GM18870 (cell line): ENCODE data around the gene DAB1.
A peak's percentile ranks its signal among the peaks of the same experiment; 100 is the strongest.

Experiments used
- ATAC-seq: cut with Tn5 transposase; IDR thresholded peaks from one replicate; pipeline ENCODE4 v1.9.1; 2021; ENCODE audit warnings: moderate library complexity; ENCODE audit not compliant: unreplicated experiment

The DAB1 gene

DNA sequence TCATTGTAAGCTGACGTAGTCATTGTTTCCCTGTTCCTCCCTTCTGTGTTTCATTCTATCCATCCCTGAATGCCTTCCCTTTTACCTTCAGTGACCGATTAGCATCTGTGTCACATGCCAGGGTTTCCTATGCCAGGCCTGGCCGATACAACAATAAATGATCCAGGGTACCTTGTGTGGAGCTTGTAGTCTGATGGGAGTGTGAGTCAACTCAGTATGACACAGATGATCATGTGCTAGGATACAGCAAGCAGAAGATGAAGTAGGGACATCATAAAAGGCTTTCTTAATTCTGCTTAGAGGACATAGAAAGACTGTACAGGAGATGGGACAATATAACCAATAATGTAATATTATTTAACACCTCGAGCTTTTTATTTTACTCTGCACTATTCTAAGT lies 294.0 kb downstream of the DAB1 start:
- no peak for ATAC-seq

DNA sequence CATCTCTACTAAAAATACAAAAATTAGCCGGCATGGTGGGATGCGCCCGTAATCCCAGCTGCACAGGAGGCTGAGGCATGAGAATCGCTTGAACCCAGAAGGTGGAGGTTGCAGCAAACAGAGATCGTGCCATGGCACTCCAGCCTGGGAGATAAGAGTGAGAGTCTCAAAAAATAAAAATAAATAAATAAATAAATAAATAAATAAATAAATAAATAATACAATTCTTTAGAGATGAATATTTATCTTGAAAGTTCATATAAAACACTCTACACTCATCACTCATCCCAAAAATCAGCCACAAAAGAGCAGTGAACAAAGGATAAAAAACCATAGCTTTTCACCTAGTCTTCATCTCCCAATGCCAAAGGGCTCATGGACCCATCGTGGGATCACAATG lies 295.9 kb downstream of the DAB1 start:
- no peak for ATAC-seq

GRCh38 chr1:57124768-57125446 lies 299.0 kb downstream of the DAB1 start:
- ATAC-seq, result peak; percentile 69

GRCh38 chr1:57124170-57124569 lies 299.7 kb downstream of the DAB1 start:
- ATAC-seq, result no peak

DNA sequence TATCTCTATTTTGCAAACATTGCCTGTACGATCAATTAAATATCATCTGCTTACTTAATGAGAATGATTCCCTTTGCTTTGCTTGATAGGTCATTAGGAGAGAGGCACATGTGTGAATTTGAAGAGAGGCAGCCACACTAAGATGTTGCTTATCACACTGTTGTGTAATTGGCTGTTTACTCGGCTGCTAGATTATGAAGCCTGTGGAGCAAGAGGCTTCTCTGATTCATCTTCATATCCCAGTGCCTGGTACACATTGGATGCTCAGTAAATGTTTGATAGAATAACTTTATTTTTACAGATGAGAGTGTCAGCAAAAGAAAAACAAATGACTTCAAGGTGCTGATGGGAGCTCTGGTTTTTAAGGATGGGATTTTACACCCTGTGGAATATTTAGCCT lies 301.8 kb downstream of the DAB1 start:
- no peak for ATAC-seq

- no peak for ATAC-seq
These were observed 304.8 kb downstream of the DAB1 start for GRCh38 chr1:57118948-57119603.

DNA sequence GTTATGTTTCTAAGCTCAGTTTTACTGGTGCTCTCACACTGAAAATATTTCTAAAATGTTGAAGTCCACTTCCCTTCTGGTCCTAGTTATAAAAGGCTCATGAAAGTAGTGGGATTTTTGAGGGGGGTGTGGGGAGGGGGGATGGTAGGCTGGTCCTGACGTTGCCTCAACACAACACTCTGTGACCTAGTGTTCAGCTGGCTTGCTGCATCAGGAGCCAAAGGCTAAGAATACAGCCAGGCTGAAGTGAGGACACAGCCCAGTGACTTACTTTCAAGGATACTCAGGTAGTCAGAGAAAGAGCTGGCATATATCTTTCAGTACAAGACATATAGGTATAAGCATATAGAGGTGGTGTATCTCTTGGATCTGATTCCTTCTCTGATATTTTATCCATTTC lies 306.1 kb downstream of the DAB1 start:
- no peak for ATAC-seq

DNA sequence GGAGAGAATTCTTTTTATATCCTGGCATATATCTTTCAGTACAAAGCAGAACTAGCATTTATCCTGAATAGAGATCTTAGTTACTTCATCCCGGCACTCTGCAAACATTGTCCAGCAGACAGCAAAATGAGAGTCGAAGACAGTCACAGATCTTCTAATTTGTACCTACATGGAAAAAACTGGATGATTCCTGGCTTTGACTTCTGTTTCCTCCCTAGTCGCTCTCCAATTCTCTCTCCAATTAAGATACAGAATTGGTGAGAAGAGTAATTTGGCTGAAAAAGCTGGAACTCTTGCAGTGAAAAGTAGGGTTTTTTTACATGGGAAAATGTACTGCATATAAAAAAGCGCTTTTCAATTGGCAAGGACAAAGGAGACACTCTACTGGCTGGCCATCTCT lies 307.0 kb downstream of the DAB1 start:
- no peak for ATAC-seq

GRCh38 chr1:57115030-57115614 lies 308.7 kb downstream of the DAB1 start:
- no peak for ATAC-seq

GRCh38 chr1:57112148-57112547 lies 311.7 kb downstream of the DAB1 start:
- no peak for ATAC-seq

- ATAC-seq, result no peak
These were observed 312.7 kb downstream of the DAB1 start for GRCh38 chr1:57111175-57111574.

GRCh38 chr1:57109883-57110282 lies 314.0 kb downstream of the DAB1 start:
- no peak for ATAC-seq

- ATAC-seq, result no peak
These were observed 314.6 kb downstream of the DAB1 start for GRCh38 chr1:57109247-57109646.

GRCh38 chr1:57106296-57106695 lies 317.6 kb downstream of the DAB1 start:
- ATAC-seq, result no peak

GRCh38 chr1:57102561-57103326 lies 321.1 kb downstream of the DAB1 start:
- ATAC-seq, result no peak

GRCh38 chr1:57101209-57101608 lies 322.7 kb downstream of the DAB1 start:
- no peak for ATAC-seq

DNA sequence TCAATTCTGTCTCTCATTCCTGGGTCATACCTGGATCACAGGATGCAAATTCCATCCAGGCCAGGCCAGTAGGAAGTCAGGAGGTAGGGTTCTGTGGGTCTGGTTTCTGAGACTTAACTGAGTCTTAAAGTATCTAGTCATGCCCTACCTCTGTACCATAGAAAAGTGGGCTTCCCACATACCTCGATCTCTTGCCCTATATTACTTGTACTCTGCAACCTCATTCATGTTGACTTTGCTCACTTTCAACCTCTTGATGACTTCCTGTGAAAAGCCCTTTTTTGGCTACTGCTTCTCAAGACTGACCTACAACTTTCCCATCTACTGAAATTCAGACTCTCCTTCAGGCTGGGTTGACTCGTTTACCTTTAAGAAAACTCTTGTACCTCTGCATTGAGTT lies 329.1 kb downstream of the DAB1 start:
- ATAC-seq, result no peak

DNA sequence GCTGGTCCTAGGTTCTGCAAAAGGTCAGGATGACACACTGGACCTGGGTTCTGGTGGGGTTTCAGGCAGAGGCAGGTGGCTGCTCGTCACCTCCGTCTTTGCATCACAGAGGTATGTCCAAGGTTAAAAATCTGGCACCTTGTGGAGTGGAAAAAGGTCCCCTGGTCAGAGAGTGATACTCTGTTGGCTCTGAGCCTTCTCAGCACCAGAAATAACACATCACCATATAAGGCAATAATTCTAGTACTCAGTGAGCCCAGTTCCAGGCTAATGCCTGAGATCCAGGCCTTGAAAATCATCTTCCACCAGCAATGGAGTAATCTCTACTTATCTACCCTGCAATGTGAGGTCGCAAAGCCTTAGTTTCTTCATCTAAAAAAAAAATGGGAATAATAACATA lies 330.7 kb downstream of the DAB1 start:
- no peak for ATAC-seq

GRCh38 chr1:57091642-57092041 lies 332.2 kb downstream of the DAB1 start:
- no peak for ATAC-seq

DNA sequence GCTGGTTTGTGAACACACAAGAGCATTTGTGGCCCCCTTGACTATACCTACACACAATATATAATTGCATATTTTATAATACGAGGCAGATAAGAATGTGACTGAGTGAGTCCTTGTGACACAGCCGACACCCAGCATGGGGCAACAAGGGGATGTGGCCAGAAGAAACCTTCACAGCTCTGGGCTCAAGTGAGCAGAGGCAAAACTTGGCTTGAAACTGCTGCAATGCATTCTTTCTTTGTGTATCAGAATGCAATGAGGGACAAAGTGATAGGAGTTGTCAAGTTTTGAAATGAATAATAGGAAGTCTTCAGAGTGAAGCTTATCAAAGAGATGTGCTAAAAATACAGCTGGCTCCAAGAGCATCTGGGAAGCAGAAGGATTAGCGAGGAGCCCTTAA lies 334.0 kb downstream of the DAB1 start:
- ATAC-seq, result no peak

GRCh38 chr1:57089221-57089620 lies 334.6 kb downstream of the DAB1 start:
- no peak for ATAC-seq

DNA sequence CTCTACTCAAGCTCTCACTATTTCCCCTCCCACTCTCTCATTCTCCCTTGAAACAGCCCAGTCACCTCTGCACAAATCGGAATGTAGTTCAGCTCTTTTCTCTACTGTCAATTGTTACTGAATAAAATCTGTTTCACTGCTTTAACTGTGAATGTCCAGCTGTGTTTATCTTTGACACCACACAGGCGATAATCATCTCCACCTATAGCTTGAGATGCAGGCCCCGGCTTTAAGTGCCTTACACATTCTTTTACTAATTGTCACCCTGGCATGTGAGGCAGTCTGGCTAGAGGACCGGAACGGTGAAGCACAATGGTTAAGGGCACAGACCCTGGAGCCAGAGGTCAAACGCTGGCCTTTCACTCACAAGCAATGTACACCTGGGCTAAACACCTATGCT lies 335.2 kb downstream of the DAB1 start:
- no peak for ATAC-seq
